Neural progenitor cell (in vitro differentiated cells): ENCODE results near the gene SPRY4. TPM values are rescaled to one million over a fixed set of nuclear protein-coding genes. Genes with fewer than 3 reads are reported as not detected.
A peak's percentile ranks its signal among the peaks of the same experiment; 100 is the strongest.

Experiments used
- DNase-seq: peaks from one replicate; pipeline ENCODE4 v3.0.0-alpha.2; 2016; ENCODE audit warnings: low spot score
- H2AFZ ChIP-seq: fragments of 200-600 bp; sonication (generic); replicated peaks from 2 replicates; pipeline ENCODE4 v1.6.1; 2016; ENCODE audit warnings: antibody characterized with exemption
- H3F3A ChIP-seq: fragments of 200-600 bp; sonication (generic); 2 replicates; pipeline ENCODE4 v1.6.1; 2016; ENCODE audit warnings: antibody characterized with exemption, low read depth
- H3K27ac ChIP-seq: fragments of 200-600 bp; sonication (generic); 2 replicates; pipeline ENCODE4 v1.5.1; 2016; ENCODE audit warnings: mild to moderate bottlenecking
- H3K27me3 ChIP-seq: fragments of 200-600 bp; sonication (generic); 2 replicates; pipeline ENCODE4 v1.6.1; 2016; ENCODE audit warnings: mild to moderate bottlenecking, moderate library complexity
- H3K36me3 ChIP-seq: fragments of 200-600 bp; sonication (generic); 2 replicates; pipeline ENCODE4 v1.5.1; 2016
- H3K4me1 ChIP-seq: fragments of 200-600 bp; sonication (generic); 2 replicates; pipeline ENCODE4 v1.6.1; 2016; ENCODE audit warnings: mixed run types
- H3K4me2 ChIP-seq: fragments of 200-600 bp; sonication (generic); 2 replicates; pipeline ENCODE4 v1.6.1; 2016
- H3K4me3 ChIP-seq: fragments of 200-600 bp; sonication (generic); 2 replicates; pipeline ENCODE4 v1.5.1; 2016
- H3K79me2 ChIP-seq: fragments of 200-600 bp; sonication (generic); 2 replicates; pipeline ENCODE4 v1.6.1; 2016; ENCODE audit warnings: low read depth
- H3K9ac ChIP-seq: fragments of 200-600 bp; sonication (generic); 2 replicates; pipeline ENCODE4 v1.6.1; 2016
- H3K9me3 ChIP-seq: fragments of 200-600 bp; sonication (generic); 2 replicates; pipeline ENCODE4 v1.5.1; 2016; ENCODE audit warnings: low read depth
- H4K20me1 ChIP-seq: fragments of 200-600 bp; sonication (generic); 2 replicates; pipeline ENCODE4 v1.6.1; 2016; ENCODE audit warnings: low read depth
- H3K27ac Mint-ChIP-seq: 3 replicates; pipeline ENCODE4 v1.8.0; 2021; ENCODE audit warnings: mixed read lengths
- H3K27me3 Mint-ChIP-seq: 2 replicates; pipeline ENCODE4 v1.8.0; 2022; ENCODE audit warnings: low read depth, mild to moderate bottlenecking, inconsistent platforms, moderate library complexity, mixed read lengths; ENCODE audit not compliant: insufficient read depth
- H3K36me3 Mint-ChIP-seq: 3 replicates; pipeline ENCODE4 v1.8.0; 2021; ENCODE audit warnings: mixed read lengths
- H3K4me1 Mint-ChIP-seq: 3 replicates; pipeline ENCODE4 v1.8.0; 2021; ENCODE audit warnings: mixed read lengths
- H3K4me3 Mint-ChIP-seq: 3 replicates; pipeline ENCODE4 v1.8.0; 2021; ENCODE audit warnings: mild to moderate bottlenecking, moderate library complexity, mixed read lengths
- H3K9me3 Mint-ChIP-seq: 3 replicates; pipeline ENCODE4 v1.8.0; 2020; ENCODE audit warnings: mixed read lengths
- CTCF ChIP-seq: fragments of 200-600 bp; sonication (generic); IDR thresholded peaks from 2 replicates; pipeline ENCODE4 v1.5.1; 2017; ENCODE audit warnings: antibody characterized with exemption, mild to moderate bottlenecking
- EZH2 ChIP-seq: fragments of 200-600 bp; sonication (generic); IDR thresholded peaks from 2 replicates; pipeline ENCODE4 v1.6.1; 2017; ENCODE audit warnings: antibody characterized with exemption, mild to moderate bottlenecking, moderate library complexity
- EZH2phosphoT487 ChIP-seq: fragments of 200-600 bp; sonication (generic); IDR thresholded peaks from 2 replicates; pipeline ENCODE4 v1.6.1; 2017; ENCODE audit warnings: antibody characterized with exemption
- total RNA-seq: library from RNA; depleted of rRNA; stranded (reverse); fragments of >200 nt; gene quantifications from 2 replicates; pipeline ENCODE4 v1.2.3, GENCODE V29; 2015; ENCODE audit warnings: low replicate concordance

Gene SPRY4
- total RNA-seq, 1 donor from 2014 or later, result 0.13 TPM

- Histone ChIP-seq H3K27ac (no peak overlapping the region), H2AFZ (no peak overlapping the region), H3K4me2 (no peak overlapping the region), H3K4me3 (no peak overlapping the region), H3K9ac (no peak overlapping the region), H4K20me1 (peaks cover 5% of the 10 kb centered on the region), H3K36me3 (no peaks in the 10 kb centered on the region), H3K27me3 (no peaks in the 10 kb centered on the region), H3K9me3 (no peaks in the 10 kb centered on the region), H3F3A (no peaks in the 10 kb centered on the region), H3K4me1 (no peaks in the 10 kb centered on the region), H3K79me2 (peaks cover 14% of the 10 kb centered on the region)
- Mint-ChIP-seq H3K4me1 (peaks cover 51% of the 10 kb centered on the region), H3K27me3 (peaks cover 5% of the 10 kb centered on the region), H3K9me3 (no peaks in the 10 kb centered on the region), H3K27ac (no peak overlapping the region), H3K36me3 (peaks cover 52% of the 10 kb centered on the region), H3K4me3 (peak overlapping the region; percentile 36)
- no peak for TF ChIP-seq CTCF
- no peak for TF ChIP-seq EZH2
- no peak for TF ChIP-seq EZH2phosphoT487
- DNase-seq, result no peak
Observed at GRCh38 chr5:142311725-142312124, 13.1 kb downstream of the SPRY4 start.

- no peak overlapping the region for H2AFZ ChIP-seq
- no peaks in the 10 kb centered on the region for H4K20me1 ChIP-seq
- no peaks in the 10 kb centered on the region for H3K9me3 Mint-ChIP-seq
- H3K27me3 ChIP-seq, result no peaks in the 10 kb centered on the region
- peaks cover 41% of the 10 kb centered on the region for H3K4me1 Mint-ChIP-seq
- no peak overlapping the region for H3K4me3 ChIP-seq
- no peaks in the 10 kb centered on the region for H3F3A ChIP-seq
- no peak for DNase-seq
- no peak overlapping the region for H3K4me2 ChIP-seq
- no peak overlapping the region for H3K9ac ChIP-seq
- peaks cover 13% of the 10 kb centered on the region for H3K79me2 ChIP-seq
- H3K36me3 ChIP-seq, result no peaks in the 10 kb centered on the region
- H3K27ac ChIP-seq, result no peak overlapping the region
- H3K36me3 Mint-ChIP-seq, result peaks cover 52% of the 10 kb centered on the region
- H3K4me3 Mint-ChIP-seq, result no peak overlapping the region
- no peaks in the 10 kb centered on the region for H3K4me1 ChIP-seq
- H3K9me3 ChIP-seq, result no peaks in the 10 kb centered on the region
- H3K27ac Mint-ChIP-seq, result peak overlapping the region; percentile 65
- no peak for TF ChIP-seq EZH2phosphoT487
- no peak for TF ChIP-seq CTCF
- TF ChIP-seq EZH2, result no peak
- peaks cover 5% of the 10 kb centered on the region for H3K27me3 Mint-ChIP-seq
Observed at GRCh38 chr5:142310803-142311202, 14.0 kb downstream of the SPRY4 start.

- Mint-ChIP-seq H3K36me3 (peaks cover 49% of the 10 kb centered on the region), H3K9me3 (no peaks in the 10 kb centered on the region), H3K4me3 (no peak overlapping the region), H3K27ac (no peak overlapping the region), H3K4me1 (peaks cover 36% of the 10 kb centered on the region), H3K27me3 (peaks cover 5% of the 10 kb centered on the region)
- no peak overlapping the region for H3K9ac ChIP-seq
- no peak for TF ChIP-seq EZH2phosphoT487
- TF ChIP-seq EZH2, result no peak
- TF ChIP-seq CTCF, result no peak
- no peaks in the 10 kb centered on the region for H3K36me3 ChIP-seq
- H3K4me1 ChIP-seq, result no peaks in the 10 kb centered on the region
- DNase-seq, result no peak
- no peak overlapping the region for H2AFZ ChIP-seq
- no peak overlapping the region for H3K4me3 ChIP-seq
- H3K4me2 ChIP-seq, result no peak overlapping the region
- H4K20me1 ChIP-seq, result no peaks in the 10 kb centered on the region
- no peaks in the 10 kb centered on the region for H3K27me3 ChIP-seq
- no peak overlapping the region for H3K27ac ChIP-seq
- no peaks in the 10 kb centered on the region for H3K9me3 ChIP-seq
- no peaks in the 10 kb centered on the region for H3F3A ChIP-seq
- peaks cover 7% of the 10 kb centered on the region for H3K79me2 ChIP-seq
Observed at GRCh38 chr5:142309747-142310318, 15.0 kb downstream of the SPRY4 start.
